NCI-H2029 treated with DMSO at 0.1 percent for 48 hours (cell line): ENCODE data around the gene PIWIL1.

ENCODE experiments used
- DNase-seq: peaks from one replicate; lab custom pipeline; 2025; lab: John Stamatoyannopoulos, UW

Gene PIWIL1

DNA sequence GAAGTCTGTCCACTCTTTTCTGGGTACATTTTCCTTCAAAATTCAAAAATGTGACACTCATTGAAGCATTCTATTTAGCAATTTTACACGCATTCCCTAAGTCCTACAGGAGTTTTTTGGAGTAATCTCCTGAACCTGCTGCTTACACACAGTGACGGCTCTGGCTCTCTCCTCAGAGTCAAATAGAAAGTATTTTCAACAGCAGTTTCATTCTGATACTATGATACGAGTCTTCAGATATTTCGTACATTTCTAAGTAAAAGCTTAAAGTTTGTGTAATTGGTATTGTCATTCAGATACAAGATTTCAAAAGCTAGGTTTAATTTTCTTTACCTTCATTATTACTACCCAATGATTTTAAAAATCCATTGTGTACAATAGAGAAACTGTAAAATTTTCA lies 36.4 kb downstream of the PIWIL1 start:
- no peak for DNase-seq

DNA sequence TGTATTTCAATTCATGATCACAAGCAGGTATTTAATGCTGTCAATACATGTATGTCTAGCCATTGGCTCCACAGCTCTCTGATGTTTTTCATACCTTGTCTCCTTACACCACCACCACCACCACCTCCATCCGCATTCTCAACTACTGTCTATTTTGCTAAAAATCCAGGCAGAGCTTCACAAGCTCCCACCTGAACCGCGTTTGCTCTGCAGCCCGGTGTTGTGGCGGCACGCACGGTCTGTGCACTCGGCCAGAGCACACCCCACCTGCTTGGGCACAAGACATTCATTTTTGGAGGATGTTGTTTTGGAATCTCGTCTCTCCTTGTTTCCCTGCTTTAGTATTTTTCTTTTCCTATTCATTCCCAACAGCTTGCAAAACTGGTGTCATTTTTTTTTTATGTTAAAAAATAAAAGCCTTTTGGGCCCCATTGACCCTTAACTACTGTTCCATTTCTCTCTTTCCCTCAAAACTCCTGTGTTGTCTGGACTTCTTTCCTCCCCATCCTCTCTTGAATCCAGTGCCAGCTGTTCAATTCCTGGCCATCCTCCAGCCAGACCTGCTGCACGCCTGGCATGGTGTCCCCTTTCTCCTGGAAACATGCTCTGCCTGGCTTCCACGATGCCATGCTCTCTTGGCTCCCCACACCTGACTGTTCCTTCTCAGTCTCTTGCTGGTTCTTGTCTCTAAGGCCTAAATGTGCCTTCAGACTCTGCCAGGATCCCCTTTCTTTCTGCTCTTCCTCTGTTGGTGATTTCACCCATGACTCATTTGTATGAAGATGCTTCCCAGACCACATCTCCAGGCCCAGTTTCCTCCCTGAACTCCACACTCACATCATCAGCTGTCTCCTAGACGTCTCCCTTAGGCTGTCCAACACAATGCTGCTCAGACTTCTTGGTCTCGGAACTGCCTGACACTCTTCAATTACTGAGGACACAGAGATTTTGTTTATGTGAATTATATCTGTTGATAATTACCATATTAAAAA lies 37.9 kb downstream of the PIWIL1 start:
- no peak for DNase-seq

- no peak for DNase-seq
Measured at GRCh38 chr12:130382818-130383217, 45.1 kb downstream of the PIWIL1 start.

GRCh38 chr12:130384234-130384633 lies 46.5 kb downstream of the PIWIL1 start:
- DNase-seq, result no peak

GRCh38 chr12:130385193-130385592 lies 47.5 kb downstream of the PIWIL1 start:
- no peak for DNase-seq

GRCh38 chr12:130391186-130391585 lies 53.5 kb downstream of the PIWIL1 start:
- no peak for DNase-seq

DNA sequence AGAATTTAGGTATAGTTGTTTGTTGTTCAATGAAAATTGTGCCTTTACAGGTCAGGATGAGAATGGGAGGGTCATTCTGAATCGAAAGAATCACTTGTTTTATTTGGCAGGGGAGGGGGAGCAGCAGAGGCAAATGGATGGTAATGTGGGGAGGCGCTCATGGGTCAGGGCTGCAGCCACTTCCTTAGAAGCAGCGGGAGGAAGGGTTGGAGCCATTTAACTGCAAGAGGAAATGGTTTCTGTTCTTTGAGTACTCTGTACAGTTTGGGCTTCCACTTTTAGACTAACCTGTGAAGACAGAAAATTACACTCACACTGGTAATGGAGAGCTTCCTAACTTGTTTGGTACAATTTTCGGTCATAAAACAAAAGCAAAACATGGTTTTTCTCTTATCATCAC lies 57.2 kb downstream of the PIWIL1 start:
- DNase-seq, result no peak

DNA sequence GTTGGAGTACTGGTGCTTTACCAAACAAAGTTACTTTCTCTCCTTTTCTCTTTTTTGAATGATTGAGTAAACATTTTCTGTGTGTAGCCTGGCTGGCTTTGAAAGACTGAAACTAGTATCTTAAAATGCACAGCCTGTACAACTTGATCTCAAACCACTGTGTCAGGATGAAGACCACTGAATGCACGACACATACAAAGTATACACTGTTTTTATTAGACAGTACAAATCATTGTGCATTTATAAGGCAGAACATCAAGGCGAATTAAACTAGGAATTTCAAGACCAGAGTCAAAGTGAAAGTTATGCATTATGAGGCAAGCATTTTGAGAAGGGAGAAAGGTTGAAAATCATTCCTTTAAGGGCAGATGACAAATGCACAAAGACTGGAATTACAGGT lies 59.0 kb downstream of the PIWIL1 start:
- no peak for DNase-seq

DNA sequence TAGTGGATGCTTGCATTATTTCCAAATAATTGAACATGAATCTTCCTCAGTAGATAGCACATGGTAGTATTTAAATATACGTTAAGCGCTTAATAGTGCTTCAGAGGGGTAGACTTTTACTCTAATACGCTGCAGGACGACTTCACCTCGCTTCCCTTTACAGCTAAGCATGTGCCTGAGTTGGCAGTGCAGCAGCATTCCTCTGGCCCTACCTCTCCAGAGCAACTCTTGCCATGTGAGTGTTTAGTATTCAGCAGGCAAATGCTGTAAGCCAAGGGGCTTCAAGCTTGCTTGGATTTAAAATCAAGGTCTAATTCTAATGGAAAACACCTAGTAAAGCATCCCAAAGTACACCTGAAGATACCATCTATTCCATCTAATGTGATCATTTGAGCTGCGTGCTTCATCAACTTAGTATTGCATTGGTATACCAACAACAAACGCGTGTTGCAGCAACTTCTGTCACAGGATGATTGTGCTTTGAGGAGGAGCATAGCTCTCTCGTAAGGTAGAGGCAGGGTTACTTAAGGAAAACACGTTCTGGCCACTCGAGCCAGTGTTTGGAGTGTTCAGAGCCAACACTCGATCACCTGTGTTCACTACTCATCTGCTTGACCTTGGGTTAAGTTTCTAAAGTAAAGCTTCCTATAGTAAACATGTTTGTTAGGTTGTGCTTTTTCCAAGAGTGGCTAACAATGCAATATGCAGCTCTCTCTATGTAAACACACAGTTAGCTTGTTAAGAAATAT lies 60.6 kb downstream of the PIWIL1 start:
- peak; percentile 71 for DNase-seq

GRCh38 chr12:130401703-130402102 lies 64.0 kb downstream of the PIWIL1 start:
- peak; percentile 11 for DNase-seq

GRCh38 chr12:130405332-130405731 lies 67.6 kb downstream of the PIWIL1 start:
- DNase-seq, result no peak

DNA sequence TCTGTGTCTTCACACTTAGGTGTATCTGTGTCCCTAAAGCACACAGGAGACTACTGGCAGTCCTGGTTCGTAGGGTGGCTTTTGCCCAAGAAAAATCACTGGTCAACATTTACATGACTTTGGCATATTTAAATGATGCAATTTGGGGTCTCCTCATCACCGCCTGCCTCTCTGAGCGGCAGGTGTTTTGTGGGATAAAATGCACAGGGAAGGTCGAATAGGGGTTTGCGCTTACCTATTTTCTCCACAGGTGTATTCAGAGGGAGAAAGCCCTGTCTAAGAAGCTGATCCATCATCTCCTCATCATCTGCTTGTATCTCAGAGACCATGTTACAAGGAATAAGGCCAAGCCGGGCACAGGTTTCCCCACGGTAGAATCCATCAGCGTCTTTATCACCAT lies 74.7 kb downstream of the PIWIL1 start:
- DNase-seq, result no peak

DNA sequence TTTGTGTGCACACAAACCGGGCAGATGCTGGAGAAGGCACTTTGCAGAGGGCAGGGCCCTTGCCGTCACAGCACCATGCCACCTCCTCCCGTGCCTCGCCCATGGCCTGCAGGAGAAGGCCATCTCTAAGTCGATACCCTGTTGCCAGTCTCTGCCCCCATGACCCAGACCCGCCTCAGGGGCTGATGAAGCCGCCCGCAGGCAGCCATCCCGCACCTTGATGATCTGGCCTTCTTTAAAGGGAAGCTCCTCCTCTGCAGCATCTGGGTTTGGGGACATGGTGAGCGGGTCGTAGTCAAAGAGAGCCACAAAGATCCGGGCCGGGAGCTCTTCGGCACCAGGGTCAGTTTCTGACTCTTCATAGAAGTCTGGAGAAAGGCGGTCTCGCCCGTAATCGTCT lies 76.2 kb downstream of the PIWIL1 start:
- DNase-seq, result no peak

- DNase-seq, result no peak
Measured at GRCh38 chr12:130414381-130414780, 76.7 kb downstream of the PIWIL1 start.

GRCh38 chr12:130418251-130418650 lies 80.6 kb downstream of the PIWIL1 start:
- DNase-seq, result no peak

DNA sequence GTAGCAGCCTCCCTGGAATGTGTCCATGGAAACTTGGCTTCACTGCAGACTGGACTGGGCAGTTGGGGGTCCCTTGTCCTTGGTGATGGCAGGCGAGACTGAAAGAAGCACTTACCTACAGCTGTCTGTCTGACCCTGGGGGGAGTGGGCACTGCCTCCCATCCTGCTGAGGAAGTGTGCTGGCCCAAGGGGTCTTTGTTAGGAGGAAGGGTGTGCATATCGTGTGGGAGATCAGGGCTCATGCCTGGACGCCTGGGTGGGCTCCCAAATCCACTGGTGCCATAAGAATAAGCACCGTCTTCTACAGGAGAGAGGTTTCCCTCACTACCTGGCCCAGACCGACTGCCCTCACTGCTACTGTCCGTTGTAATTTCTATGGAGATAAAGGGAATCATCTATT lies 81.4 kb downstream of the PIWIL1 start:
- no peak for DNase-seq

- no peak for DNase-seq
Measured at GRCh38 chr12:130420071-130420470, 82.4 kb downstream of the PIWIL1 start.

DNA sequence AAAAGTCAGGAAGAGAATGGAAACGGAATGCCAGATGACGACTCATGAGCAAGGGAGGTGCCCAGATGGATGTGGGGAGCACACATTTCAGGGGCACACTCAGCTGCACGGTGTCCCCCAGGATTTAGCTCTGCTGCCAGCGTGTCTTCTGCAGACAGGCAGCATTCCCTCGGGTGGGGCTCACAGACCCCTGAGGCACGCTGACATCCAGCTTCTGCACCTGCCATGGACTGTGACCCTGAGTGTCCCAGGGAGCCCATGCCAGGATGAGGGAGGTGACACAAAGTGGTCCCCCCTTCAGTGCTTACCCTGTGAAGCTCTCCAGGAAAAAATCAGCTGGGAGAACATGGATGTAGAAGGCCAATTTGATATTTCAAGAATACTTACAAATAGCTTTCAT lies 84.2 kb downstream of the PIWIL1 start:
- no peak for DNase-seq
